IPS DF 6.9 (cell line): Measurements from ENCODE around the gene ADAMTS10.

Experiments used
- DNase-seq: peaks from one replicate; pipeline ENCODE4 v3.0.0-alpha.2; 2013; ENCODE audit warnings: low read depth, low spot score
- H3K27ac ChIP-seq: one replicate; pipeline ENCODE4 v1.5.1; 2013; ENCODE audit warnings: low read length, control low read depth
- H3K27me3 ChIP-seq: 2 replicates; pipeline ENCODE4 v1.6.1; 2013; ENCODE audit warnings: mild to moderate bottlenecking, low read length; ENCODE audit not compliant: control insufficient read depth, insufficient read depth
- H3K36me3 ChIP-seq: 2 replicates; pipeline ENCODE4 v1.6.1; 2013; ENCODE audit warnings: low read length; ENCODE audit not compliant: control insufficient read depth, insufficient read depth
- H3K4me1 ChIP-seq: 2 replicates; pipeline ENCODE4 v1.6.1; 2013; ENCODE audit warnings: low read length; ENCODE audit not compliant: control insufficient read depth, insufficient read depth
- H3K4me3 ChIP-seq: 2 replicates; pipeline ENCODE4 v1.5.1; 2013; ENCODE audit warnings: mild to moderate bottlenecking, low read length
- H3K9me3 ChIP-seq: 2 replicates; pipeline ENCODE4 v1.6.1; 2013; ENCODE audit warnings: low read length, inconsistent platforms; ENCODE audit not compliant: control insufficient read depth, insufficient read depth
- WGBS: extraction: QIAGEN DNeasy Blood & Tissue Kit; methylation state at CpG from one replicate; pipeline ENCODE4 v1.1.7; 2013; ENCODE audit warnings: mixed read lengths, missing lambda C conversion rate; ENCODE audit not compliant: insufficient read length, insufficient coverage; 5-methylcytosine and 5-hydroxymethylcytosine counted together

ADAMTS10 gene

GRCh38 chr19:8537099-8537498 is 73.4 kb downstream of the ADAMTS10 start:
- Histone ChIP-seq H3K4me1 (no peaks in the 10 kb centered on the region), H3K9me3 (no peaks in the 10 kb centered on the region), H3K36me3 (no peaks in the 10 kb centered on the region), H3K4me3 (no peak overlapping the region), H3K27me3 (no peaks in the 10 kb centered on the region), H3K27ac (no peak overlapping the region)
- no peak for DNase-seq
- no CpG with 5 or more reads among the region's 3 CpGs for WGBS

- no CpG with 5 or more reads among the region's 22 CpGs for WGBS
- no peaks in the 10 kb centered on the region for H3K4me1 ChIP-seq
- no peaks in the 10 kb centered on the region for H3K9me3 ChIP-seq
- no peak overlapping the region for H3K4me3 ChIP-seq
- H3K27ac ChIP-seq = no peak overlapping the region
- DNase-seq = no peak
- H3K27me3 ChIP-seq = no peaks in the 10 kb centered on the region
- H3K36me3 ChIP-seq = no peaks in the 10 kb centered on the region
Measured at GRCh38 chr19:8536282-8536681, 74.2 kb downstream of the ADAMTS10 start.

- H3K27ac ChIP-seq = no peak overlapping the region
- no CpG with 5 or more reads among the region's 2 CpGs for WGBS
Measured at GRCh38 chr19:8532225-8532624, 78.3 kb downstream of the ADAMTS10 start.

GRCh38 chr19:8531470-8531869 is 79.0 kb downstream of the ADAMTS10 start:
- Histone ChIP-seq H3K4me1 (0 out of 2 replicates have a peak, but pooled peaks cover 5% of the 10 kb centered on the region), H3K4me3 (no peak overlapping the region), H3K27me3 (no peaks in the 10 kb centered on the region), H3K27ac (no peak overlapping the region), H3K9me3 (no peaks in the 10 kb centered on the region), H3K36me3 (no peaks in the 10 kb centered on the region; the same call in 1 of the 2 replicates)
- no peak for DNase-seq
- WGBS = no CpG with 5 or more reads among the region's 7 CpGs

More at GRCh38 chr19:8532225-8532624, 78.3 kb downstream of the ADAMTS10 start:
- Histone ChIP-seq H3K4me1 (no peaks in the 10 kb centered on the region), H3K27me3 (no peaks in the 10 kb centered on the region), H3K36me3 (no peaks in the 10 kb centered on the region; the same call in 1 of the 2 replicates), H3K9me3 (no peaks in the 10 kb centered on the region), H3K4me3 (no peak overlapping the region)
- DNase-seq = no peak
